Left renal pelvis (tissue), 4 donors: Measurements from ENCODE around the gene CRTC1. TPM values are rescaled to one million over a fixed set of nuclear protein-coding genes. Genes with fewer than 3 reads are reported as not detected.

ENCODE experiments used
- DNase-seq, 4 donors: peaks; one replicate each; pipeline ENCODE4 v3.0.0-alpha.2; 2013; ENCODE audit warnings: low read depth in 4 of 4, low spot score in 3 of 4
- polyA plus RNA-seq, 4 donors: library from polyadenylated mRNA; unstranded; fragments of 120-200 nt; gene quantifications; one replicate each; pipeline ENCODE4 v1.2.1, GENCODE V29; 2013; ENCODE audit not compliant: insufficient read length in 4 of 4

Gene CRTC1
- polyA plus RNA-seq, 4 donors: 15.8 to 29.6 (median 17.5) TPM

DNA sequence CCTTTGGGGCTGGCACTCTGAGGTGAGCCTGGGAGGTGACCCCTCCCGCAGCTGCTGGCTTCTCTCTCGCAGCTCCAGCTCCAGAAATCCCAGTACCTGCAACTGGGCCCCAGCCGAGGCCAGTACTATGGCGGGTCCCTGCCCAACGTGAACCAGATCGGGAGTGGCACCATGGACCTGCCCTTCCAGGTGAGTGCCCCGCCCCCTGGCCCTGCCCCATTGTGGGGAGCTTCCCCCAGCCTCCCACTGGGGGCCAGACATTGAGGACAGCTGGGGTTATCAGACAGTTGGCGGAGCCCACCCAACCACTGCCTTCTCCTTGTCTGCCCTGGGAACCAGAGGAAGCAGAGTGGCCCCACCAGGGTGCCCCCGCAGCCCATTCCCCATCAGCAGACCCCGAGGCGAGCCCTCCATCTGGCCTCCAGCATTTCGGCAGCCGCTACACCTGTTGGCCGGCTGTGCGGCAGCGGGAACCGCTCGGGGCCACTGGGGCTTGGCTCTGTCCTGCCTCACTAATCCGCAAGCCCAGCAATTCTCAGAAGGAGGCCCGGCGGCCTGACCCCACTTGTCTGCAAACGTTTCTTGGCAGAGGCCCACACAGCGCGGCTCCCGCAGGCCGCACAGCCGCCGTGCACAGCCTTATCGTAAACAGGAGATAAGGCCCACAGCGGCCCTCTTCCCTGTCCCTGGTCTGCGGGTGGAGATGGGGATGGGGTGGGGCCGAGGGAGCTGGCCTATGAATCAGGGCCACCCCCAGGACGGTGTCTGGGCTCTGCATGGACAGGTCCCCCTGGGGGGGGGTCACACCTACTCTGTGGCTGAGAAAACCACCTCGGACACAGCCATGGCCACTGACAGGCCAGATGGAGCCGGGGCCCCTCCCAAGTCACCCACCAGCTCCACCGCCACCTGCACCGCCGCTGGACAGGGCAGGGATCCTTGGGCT lies 59.6 kb downstream of the CRTC1 start:
- DNase-seq: no peak

- DNase-seq: no peak
Measured at GRCh38 chr19:18743784-18744418, 60.4 kb downstream of the CRTC1 start.

GRCh38 chr19:18745012-18745735 lies 61.7 kb downstream of the CRTC1 start:
- DNase-seq: peak in 2 of 4 donors; percentile 55 to 67

- no peak for DNase-seq
Measured at GRCh38 chr19:18745931-18746330, 62.5 kb downstream of the CRTC1 start.

DNA sequence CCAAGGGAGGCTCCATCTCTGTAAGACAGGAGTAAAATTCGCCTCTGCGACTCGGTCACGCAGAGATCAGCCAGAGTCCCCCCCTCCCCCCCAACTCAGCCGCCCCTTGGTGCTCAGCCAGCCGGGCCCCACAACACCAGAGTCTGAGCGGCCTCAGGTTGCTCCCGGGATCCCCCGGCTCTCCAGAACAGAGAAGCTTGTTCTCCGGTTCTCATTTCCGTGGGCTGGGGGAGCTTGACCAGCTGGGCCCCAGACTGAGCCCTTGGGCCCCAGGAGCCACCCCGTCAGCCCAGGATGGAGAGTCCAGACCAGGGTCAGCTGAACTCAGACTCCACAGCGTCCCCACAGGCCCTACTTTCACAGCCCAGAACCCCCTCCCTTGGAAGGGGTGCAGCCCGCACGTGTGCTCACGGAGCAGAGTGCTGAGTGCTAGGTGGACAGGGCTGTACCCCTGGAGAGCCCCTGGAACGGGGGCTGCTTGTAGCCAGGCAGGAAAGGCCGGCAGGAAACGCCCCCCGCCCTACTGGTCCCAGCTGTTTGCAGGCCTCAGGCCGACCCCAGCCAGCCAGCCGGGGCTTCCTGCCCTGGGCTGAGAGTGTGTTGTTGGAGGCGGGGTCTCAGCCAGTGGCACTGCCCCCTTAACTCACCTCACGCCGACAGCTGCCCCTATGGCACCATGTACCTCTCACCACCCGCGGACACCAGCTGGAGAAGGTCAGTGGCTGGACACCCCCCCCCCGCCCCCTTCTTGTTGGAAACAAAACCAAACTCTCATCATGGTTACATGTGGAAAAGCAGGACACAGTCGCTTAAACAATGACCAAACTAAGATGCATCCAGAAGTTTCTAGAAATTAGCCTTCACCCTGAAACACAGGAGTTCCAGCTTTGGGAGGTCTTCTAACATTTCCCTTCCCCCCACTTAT lies 63.2 kb downstream of the CRTC1 start:
- no peak for DNase-seq

DNA sequence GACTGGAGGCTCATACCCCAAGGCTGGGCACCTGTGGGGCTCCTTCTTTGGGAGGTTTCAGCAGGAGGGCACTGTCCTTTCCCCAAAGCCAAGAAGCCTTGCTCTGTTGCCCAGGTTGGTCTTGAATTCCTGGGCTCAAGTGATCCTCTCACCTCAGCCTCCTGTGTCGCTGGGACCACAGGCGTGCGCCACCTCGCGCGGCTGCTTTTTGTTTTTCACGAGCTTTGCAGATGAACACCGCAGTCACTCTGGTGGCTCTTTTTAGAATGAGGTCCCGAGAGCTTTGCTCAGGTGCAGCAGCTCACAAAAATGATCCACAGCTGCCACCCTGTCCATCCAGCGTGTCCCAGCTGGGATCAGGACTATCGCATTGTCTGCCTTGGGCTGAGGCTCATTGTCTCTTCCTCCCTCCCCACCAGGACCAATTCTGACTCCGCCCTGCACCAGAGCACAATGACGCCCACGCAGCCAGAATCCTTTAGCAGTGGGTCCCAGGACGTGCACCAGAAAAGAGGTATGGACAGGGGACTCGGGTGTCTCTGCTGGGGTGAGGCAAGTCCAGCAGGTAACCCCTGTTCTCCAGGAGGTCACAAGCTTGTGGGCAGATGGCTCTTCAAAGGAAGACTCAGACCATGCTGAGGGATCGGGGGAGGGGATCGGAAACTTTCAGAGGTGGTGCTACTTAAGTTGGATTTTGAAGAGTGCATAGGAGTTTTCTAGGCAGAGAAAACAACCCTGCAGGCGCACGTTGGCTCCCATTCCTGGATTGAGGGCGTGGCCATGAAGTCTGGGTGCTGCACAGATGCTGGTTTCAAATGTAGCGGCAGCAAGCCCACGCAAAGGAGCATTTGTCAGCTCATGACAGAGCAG lies 66.1 kb downstream of the CRTC1 start:
- no peak for DNase-seq

DNA sequence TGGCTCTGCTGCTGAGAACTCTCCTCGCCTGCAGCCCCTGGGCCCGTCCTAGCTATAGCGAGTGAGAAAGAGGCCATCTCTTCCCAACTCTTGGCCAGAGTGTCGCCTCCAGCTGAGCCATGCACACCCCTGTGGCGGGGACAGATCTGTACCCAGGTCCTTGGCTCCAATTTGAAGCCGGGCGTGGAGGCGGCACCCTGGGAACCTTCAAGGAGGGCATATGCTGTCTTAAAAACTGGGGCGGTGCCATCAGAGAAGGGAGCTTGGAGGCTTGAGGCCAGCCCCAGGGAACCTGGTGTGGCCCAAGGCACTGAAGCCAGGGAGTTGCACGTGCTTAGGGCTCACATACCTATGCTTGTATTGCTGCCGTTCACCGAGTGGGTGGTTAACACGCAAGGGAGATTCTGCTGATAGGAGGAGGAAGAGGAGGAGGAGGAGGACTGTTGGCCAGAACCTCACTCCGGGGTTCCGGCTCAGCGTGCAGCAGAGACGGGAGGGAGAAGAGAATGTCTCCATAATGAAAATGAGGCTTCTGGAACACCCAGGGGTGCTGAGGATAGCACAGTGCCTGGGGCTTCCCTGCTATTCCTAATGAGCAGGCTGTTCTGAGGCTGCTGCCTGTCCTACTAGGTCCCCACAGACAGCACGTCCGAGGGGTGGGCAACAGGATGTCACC lies 67.0 kb downstream of the CRTC1 start:
- no peak for DNase-seq

DNA sequence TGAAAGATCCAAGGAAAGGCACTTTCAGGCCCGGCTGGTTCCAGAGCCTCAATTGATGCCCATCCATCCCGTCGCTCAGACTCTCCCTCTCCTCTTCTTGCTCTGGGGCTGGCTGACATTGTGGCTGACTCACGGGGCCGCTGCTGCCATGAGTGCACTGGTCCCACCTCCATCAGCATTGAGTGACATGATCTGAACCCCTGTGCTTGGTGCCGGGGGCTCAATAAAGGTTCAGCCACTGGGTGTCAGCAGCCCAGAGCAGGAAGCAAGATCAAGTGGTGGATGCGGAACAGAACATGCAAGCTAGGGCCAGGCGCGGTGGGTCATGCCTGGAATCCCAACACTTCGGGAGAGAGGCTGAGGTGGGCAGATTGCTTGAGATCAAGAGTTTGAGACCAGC lies 68.1 kb downstream of the CRTC1 start:
- no peak for DNase-seq

- no peak for DNase-seq
Measured at GRCh38 chr19:18754501-18754900, 71.0 kb downstream of the CRTC1 start.

DNA sequence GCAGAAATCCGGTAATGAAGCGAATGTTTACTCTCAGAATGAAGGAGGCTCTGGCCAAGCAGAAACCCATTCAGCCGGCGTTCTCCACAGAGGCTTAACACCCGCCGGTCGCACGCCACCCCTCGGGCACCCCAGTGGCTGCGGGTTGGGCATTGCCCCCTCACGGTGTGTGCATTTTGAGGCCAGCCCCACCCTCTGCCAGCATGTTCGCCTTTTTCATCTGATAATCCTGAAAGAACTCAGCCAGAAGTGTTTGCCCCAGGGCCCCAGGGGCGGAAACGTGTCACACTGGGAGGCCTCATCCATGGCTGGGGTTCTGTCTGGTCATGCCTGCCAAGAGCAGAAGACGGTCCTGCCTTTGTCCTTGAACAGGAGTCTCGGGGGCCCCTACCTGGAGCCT lies 73.4 kb downstream of the CRTC1 start:
- DNase-seq: no peak

DNA sequence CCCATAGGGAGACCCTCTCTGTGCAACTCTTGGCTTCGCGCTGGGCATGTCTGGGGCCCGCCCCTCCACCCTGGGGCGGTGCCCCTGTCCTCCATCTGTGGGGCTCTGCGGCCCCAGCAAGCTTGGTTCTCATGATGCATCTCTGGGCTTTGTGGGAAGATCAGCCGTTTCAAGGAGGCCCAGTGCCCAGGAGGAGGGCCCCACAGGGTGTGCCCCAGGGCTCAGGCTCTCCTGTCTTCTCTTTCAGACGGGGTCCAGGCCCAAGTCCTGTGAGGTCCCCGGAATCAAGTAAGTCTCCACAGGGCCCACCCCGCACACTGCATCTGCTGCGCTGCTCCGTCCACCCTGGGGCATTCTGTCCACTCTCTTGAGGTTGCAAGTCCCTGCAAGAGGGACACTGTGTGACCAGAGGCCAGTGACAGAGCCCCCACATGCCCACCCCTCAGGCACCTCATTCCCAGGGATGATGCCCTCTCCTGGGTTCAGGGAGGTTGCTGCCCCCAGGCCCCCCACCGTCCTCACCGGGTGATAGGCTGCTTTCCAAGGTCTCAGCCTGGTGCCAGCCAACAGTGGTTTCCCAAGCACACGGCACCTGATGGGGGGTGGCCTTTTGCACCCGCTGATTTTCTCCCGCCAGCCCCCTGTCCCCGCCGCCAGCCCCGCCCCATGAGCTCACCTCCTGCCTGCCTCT lies 76.0 kb downstream of the CRTC1 start:
- DNase-seq: no peak

GRCh38 chr19:18759995-18760426 lies 76.5 kb downstream of the CRTC1 start:
- no peak for DNase-seq

DNA sequence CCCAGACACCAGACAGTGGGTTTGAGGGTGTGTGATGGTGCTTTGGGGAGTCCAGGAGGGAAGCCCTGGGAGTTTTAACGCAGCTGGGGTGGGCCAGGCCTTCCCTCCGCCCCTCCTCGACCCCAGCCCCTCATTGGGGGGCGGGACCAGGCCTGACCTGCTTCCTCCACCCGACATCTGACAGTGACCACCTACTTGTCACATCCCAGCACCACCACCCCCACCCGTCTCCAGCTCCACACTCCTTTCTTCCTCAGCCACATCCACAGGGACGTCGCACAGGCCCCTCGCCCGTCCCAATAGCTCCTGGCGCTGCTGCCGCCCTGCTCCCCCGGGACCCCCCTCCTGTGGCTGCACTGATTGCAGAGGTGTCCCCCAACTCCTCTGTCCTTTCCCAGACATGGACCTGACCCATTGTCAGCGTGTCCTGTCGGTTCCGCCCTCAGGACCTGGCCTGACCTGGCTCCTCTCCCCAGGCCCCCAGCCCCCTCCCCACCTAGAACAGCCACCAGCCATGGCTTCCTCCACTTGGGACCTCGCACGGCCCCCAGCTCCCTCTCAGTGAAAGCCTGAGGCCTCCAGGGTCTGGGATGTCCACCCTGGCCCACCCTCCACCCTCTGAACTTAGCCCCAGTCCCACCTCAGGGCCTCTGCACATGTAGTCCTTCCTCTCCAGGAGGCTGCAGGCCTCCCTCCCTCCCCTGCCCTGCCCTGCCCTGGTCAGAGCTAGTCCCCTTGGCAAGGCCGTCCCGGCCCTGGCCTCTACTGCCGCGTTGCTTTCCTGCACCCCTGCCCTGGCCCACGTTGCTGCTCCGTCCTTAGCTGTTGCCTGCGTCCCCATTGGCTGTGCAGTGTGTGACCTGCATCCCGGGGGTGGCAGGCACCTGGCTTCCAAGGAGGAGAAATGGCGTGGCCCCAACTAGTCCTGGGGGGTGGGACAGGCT lies 77.2 kb downstream of the CRTC1 start:
- no peak for DNase-seq

DNA sequence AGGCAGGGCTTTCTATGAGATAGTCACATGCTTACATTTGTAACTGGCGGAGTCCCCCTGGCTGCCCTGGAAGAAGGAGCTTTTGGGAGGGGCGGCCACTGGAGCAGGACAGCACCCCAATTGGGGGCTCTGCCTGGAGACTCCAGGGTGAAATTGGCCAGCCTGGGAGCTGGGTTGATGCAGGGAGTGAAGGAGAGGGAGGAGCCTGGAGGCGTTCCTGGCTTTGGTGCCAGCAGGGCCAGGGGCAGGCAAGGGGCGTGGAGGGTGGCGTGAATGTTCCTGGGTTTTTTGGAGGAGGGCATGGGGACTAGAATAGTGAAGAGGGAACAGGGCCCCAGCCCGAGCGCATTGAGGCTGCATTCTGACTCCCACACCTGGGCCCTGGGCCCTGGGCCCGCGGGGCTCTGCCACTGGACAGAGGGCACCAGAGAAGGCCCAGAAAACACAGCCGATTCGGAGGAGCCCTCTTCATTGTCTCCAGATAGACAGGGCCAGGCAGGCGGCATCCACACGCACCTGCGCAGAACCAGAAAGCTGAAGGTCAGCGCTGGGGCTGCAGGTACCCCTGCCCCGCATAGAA lies 78.1 kb downstream of the CRTC1 start:
- DNase-seq: no peak

DNA sequence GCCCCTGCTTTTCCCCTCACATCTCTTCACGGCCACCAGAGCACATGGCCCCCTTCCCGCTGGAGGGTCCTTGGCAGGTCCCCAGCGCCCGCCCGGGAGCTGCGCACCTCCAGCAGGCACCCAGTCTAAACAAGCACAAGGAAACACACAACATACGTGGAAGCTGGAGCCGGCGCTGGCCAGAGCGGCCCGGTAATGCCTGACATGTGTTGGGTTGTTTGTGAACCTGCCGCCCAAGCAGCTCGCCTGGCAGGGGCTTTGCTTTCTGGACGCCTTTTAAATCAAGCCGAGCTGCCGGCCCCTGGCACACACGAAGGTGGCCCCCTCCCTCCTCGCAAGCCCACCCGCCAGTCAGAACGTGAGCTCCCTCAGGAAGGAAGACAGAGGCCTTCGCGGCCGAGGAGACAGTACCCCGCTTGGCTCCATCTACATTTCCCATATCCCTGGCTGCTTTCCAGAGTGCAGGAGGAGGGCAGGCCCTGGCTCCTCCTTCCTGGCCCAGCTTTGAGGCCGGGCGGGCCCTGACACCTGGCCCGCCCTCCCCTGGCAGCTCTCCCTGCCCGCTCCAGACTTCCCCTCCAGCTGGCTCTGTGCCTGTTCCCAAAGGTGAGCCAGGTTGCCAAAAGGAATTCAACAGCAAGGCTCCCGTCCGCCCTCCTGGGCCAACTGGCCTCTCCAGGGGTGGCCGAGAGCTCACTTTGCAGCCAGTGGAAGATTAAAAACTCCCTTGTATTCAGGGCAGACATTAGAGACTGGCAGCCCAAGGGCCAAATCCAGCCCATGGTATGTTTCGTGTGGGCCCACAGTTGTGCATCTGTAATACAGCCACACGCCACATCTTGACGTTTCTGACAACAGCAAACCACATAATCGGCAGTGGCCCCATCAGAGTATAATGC lies 78.9 kb downstream of the CRTC1 start:
- DNase-seq: no peak
